CD4-positive, alpha-beta T cell treated with Interferon alpha-2 for 1 hour (primary cell): Measurements from ENCODE around the gene PSMD3.
"Not testable (repeated sequence)": the region's sequence is repeated elsewhere in the genome, so short reads cannot be mapped to it uniquely, and the experiment has no call there.

ENCODE experiments used
- DNase-seq, 2 donors: peaks; one replicate each; pipeline ENCODE4 v3.0.0-alpha.2; 2020 to 2022

Gene PSMD3

DNA sequence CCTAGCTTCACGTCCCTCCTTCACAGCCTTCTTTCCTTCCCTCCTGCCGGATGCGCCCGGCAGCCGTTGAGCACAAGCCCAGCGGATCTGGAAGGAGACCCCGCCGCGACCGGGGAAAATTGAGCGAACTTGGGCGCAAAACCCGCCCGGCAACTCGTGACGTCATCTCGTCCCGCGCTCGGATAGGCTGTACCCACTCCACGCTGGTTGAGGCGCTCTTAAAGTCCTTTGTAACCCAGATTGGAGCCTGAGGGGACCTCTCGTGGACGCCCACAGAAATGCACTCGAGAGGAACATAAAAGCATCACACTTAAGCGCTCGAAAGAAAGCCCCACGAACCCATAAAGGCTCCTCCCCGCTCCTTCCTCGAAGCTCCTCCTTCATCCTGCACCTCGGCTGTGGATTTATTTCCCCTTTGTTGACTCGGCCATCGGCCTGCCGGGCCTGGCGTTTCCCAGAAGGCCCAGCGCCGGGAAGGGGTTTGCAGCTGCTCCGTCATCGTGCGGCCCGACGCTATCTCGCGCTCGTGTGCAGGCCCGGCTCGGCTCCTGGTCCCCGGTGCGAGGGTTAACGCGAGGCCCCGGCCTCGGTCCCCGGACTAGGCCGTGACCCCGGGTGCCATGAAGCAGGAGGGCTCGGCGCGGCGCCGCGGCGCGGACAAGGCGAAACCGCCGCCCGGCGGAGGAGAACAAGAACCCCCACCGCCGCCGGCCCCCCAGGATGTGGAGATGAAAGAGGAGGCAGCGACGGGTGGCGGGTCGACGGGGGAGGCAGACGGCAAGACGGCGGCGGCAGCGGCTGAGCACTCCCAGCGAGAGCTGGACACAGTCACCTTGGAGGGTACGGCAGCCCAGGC is at the start of gene PSMD3:
Gene PSMD3, plus strand, starts transcription at position 457 of the 856 bp plus-strand sequence. Its CDS starts 164 bp downstream, at position 621.
- DNase-seq = peak; percentile 99 to 100

DNA sequence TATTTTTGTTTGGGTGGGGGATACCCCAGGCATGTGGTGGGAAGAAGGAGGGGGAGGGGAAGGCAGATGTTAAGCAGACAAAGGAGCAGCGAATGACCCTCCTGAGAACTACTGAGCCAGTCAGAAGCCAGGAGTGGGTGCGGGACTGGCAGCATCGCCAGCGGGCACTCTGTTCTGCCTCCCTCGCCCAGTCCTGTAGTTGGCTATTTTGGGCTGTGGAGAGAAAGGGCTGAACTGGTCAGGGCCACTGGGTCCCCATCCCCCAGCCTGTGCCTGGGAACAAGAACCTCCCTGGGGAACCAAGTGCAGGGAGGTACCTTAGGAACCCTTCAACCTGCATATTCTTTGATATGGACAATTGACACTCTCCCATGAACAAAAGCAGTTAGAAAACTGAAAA is 46.7 kb upstream of the PSMD3 start:
- DNase-seq = no peak

DNA sequence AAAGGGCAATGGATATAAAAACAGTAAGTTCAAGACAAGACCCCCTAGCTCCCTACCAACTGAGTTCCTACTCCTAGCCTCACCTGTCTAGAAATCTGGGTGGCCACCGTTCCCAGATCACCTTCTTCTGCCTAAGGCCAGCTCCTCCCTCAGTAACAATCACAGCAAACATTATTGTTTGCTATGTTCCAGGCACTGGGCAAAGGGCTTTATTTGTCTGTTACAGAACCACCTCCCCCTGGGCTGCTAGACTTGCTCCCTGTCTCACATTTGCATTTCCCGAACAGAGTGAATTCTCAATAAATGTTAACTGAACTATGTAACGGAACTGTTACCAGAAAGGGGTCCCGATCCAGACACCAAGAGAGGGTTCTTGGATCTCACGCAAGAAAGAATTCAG is 46.3 kb upstream of the PSMD3 start:
- DNase-seq = no peak

DNA sequence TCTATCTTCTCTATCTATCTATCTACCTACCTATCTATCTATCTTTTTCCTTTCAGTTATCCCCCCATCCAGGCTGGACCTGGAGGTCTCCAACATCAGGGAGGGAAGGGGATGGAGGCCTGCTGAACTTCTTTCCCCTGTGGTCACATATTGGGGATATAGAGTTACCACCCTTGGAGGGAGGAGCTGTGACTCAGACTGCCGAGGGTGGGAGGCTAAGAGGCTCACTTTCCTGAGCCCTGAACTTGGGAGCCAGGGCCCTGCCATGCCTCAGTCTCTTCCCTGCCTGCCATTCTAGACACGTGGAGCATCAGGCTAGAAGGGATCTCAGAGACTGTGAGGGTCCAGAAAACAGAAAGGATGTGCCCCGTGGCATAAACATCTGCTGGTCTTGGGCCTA is 44.7 kb upstream of the PSMD3 start:
- DNase-seq = no peak

DNA sequence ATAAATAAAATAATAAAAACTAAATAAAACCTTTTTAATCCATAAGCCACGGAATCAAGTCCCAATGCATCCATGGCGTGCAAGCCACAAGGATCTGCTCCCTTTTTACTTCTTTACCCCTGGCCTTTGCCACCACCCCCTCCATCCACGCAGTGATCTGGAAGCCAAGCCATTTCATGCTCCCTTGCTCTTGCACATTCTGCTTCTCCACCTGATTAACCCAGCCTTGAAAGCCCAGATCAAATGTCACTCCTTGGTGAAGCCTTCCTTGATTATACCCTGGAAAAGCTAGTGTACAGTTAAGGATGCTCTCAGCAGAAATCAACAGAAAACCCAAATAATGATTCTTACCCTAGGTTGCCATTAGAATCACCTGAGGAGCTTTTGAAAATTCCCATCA is 43.2 kb upstream of the PSMD3 start:
- no peak for DNase-seq

DNA sequence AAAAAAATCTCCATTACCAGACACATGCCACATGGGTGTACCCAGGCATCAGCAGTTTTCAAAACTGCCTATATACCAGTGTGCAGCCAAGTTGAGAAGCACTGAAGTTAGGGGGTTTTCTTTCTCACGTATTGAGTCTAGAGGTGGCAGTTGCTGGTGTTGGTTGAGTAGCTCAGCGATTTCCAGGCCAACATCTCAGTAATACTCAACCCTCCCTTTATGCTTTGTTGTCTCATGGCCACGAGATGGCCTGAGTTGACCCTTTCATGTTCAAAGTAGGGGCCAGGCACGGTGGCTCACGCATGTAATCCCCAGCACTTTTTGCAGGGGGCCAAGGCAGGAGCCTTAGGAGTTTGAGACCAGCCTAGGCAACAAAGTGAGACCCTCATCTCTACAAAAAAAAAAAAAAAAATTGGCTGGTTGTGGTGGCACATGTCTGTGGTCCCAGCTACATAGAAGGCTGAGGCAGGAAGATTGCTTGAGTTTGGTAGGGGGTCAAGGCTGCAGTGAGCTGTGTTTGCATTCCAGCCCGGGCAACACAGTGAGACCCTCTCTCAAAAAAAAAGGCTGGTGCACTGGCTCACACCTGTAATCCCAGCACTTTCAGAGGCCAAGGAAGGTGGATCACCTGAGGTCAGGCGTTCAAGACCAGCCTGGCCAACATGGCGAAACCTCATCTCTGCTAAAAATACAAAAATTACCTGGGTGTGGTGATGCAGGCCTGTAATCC is 42.3 kb upstream of the PSMD3 start:
- DNase-seq = no peak

DNA sequence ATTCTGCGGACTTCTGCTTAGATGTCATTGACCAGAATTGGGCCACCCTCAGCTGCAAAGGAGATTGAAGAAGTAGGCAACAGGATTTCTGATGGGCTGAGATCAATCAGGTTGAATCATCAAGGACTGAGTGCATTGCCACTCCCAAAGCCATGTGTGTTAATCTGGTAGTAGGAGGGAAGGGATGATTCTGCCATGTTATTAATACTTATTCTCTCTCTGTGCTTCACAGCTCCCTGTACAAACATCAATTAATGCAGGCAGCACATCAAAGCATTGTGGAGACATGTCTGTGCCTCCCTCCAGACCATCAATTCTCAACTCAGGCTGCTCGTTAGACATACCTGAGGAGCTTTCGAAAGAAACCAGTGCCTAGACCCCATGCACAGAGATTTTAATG is 41.5 kb upstream of the PSMD3 start:
- DNase-seq = no peak

DNA sequence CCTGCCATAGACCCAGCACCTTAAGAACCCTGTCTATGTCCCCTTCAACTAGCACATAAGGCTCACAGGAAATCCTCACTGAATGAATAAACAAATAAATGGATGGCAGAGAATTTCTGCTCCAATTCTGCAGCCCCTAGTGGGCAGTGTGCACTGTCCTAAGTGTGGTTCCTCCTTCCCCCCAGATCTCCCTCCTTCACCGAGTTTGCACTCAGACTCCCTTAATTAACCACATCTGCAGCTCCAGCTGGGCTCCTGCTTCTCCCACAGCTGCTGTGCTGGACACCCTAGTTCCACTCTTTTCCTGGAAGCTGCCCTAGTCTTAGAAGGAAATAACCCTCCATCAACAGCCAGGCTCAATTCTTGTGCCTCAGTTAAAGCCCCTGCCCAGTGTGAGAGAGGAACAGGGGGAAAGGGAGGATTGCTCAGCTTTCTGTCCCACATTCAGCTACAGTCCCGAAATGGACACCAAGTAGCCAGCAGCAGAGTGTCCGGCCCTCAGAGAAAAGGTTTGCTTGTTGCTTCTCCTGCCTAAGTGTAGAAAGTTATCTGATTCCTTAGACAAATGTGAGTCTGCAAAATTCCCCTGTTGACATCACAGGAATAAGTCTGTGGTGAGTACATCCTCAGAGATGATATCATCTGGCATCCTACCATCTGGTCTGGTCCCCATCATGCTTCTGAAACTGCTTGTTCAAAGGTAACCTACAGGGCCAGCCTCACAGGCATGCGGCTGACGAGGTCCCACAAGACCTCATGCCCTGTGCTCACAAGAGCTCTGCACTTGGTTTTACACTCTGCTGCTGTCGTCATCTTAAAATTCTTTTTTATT is 40.8 kb upstream of the PSMD3 start:
- peak; percentile 18 to 48 for DNase-seq

DNA sequence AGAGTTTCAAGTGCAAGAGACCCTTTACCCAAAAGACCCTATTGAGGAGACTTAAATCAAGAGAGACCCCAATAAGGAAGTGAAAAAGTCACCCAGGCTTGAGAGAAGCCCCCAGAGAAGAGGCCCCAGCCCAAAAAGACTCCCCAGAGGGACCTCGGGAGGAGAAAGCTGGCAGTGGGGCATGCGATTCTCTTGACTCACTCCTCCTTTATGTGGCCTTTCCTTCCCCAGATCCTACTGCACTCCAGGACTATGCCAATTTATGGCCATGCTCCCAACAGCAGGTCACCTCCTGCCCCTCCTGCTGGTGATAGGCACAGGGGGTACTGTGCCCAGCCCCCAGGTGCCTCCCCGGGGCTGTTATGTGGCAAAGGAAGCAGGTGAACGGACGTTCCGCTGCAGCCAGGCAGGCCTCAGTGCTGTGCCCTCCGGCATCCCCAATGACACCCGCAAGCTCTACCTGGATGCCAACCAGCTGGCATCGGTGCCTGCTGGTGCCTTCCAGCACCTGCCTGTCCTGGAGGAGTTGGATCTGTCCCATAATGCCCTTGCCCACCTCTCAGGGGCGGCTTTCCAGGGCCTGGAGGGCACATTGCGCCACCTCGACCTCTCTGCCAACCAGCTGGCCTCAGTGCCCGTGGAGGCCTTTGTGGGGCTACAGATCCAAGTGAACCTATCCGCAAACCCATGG is 36.8 kb upstream of the PSMD3 start:
- no peak for DNase-seq

DNA sequence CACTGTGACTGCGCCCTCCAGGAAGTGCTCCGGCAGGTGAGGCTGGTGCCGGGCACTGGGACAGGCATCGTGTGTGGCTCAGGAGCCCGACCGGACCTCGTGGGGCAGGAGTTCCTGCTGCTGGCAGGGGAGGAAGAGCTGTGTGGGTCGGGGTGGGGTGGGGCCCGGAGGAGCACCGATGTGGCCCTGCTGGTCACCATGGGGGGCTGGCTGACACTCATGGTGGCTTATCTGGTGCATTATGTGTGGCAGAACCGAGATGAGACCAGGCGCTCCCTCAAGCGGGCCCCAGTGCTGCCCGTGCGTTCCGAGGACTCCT is 36.3 kb upstream of the PSMD3 start:
- DNase-seq = no peak

DNA sequence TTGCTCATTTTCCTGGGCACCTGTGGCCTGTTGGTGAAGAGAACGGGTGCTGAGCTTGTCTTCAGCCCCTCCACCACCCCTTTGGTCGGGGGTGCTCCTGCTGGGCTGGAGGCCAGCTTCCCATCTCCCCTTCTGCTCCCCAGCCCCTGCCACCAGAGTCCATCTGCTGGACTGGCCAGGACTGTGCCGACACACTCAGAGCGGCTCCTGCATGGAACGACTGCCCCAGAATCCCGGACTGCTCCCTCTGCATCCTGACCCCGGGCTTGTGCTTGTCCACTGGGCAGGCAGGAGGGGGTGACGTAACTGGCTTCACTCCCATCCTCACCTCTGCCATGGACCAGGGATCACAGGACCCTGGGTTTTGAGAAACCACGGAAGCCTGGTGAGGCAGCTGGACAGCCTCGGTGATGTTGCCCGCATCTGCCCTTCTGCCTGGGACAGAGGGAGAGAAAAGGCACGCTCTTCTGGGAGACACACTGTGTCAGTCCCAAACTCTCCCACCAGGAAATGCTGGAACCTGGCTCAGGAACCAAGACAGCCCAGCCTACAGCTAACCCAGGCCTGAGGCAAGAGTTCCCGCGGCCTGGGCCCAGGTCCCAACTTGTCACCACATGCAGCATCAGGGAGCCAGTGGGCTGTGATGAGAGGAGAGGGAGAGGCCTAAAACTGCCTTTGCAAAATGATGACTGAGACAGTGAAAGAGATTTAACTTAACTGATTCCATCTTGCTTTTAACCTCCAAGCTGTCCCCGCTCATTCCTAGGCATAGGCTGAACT is 33.9 kb upstream of the PSMD3 start:
- DNase-seq = no peak

DNA sequence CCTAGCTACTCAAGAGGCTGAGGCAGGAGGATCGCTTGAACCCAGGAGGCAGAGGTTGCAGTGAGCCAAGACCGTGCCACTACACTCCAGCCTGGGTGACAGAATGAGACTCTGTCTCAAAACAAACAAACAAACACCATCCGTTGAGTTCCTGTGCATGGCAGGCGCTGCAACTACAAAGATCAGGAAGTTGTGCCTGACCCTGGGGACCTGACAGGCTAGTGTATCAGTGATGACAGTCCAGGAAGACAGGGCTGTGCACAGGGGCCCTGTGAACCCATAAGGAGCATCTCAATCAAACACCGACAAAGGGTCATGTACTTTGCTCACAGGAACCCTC is 32.1 kb upstream of the PSMD3 start:
- not testable (repeated sequence) for DNase-seq

DNA sequence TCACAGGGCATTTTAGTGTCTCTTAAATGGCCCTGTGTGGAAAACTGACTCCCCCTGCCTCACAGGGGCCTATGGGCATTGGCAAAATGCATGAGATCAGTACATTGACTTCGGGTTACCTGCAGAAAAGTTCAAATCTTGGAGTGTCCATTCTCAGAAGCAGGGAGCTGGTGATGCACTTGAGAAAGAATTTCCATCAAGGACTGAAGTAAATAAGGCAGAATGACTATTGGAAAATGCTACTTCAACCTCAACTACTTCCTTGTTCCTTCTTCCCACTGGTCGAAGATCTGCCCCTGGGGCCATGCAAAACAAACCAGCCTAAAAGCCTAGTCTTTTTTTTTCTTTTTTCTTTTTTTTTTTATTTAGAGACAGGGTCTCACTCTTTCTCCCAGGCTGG is 31.6 kb upstream of the PSMD3 start:
- DNase-seq = no peak

DNA sequence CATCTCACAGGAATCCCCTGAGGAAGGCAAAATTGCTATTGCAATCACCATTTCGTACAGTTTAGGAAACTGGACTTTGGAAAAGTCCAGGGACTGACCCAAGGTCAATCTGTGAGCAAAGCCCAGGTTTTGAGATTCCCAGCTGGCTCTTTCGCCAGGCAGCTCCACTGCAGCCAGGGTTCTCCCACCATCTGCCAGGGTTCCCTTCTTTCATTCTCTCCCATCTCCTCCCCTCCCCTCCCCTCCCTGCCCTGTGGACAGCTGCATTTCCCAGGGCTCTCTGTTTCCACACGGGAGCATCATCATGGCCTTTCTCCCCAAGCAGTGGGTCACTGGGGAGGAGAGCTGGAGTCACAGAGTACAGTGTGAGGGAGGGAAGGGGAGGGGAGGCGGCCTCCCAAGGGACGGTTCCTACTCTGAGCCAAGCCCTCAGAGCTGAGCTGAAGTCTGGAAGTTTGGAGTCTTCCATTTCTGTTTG is 29.7 kb upstream of the PSMD3 start:
- no peak for DNase-seq

DNA sequence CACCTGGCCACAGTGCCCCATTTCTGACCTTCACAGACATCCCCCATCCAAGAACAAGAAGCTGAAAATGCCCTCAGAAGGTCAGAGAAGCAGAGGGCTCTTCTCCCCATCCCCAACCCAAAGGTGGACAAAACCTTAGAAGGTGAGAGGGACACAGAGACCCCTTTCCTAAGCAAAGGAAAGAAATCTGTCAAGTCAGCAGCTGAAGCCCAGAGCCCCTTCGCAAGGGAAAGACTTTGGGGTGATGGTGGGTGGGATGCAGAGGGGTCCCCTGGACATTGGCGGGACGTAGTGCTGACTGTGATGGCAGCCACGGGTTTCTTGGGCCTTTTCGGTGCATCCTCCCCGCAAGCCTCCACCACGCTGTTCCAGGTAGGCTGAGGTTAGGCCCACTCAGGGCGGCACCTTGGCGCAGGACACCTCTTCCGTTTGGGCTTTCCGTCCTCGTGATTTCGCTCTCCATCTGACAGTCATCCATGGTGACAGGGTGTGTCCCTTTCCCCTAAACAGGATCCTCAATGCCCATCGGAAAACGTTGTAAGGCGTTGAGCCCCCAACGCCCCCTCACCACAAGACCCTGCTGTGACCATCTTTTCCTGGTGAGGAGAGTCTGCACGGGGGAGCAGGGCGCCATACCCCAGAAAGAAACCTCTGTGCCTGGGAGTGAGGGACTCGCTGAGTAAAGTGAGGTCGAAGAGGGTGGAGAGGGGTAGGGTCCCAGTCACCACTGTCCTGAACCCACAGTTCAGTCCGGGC is 28.5 kb upstream of the PSMD3 start:
- no peak for DNase-seq

DNA sequence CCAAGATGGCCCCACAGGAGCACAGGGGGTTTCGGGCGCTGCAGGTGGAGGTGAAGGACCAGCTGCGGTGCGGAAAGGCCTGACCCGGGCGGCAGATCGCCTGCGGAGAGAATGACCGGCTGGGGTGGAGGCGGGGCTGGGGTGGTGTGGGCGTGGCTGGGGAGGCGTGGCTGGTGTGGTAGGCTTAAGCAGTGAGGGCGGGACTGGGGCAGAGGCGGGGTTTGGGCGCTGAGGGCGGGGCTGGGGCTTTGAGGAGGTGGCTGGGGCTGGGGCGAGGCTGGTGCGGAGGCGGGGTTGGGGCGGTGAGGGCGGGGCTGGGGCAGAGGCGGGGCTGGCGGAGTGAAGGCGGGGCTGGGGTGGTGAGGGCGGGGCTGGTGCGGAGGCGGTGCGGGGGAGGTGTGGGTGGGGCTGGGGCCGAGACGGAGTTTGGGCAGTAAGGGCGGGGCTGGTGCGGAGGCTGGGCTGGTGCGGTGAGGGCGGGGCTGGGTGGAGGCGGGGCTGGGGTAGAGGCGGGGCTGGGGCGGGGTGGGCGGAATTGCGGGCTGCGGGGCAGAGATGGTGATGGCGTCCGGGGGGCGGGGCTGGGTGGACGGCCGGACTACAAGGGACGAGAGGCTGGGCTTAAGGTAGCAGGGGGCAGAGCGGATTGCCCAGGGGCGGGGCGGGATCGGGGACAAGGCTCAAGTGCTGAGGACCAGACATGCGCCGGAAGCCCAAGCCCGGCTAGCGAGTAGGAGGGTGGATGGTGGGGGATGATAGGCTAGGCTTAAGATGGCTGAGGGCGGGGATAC is 27.7 kb upstream of the PSMD3 start:
- DNase-seq = peak; percentile 96

DNA sequence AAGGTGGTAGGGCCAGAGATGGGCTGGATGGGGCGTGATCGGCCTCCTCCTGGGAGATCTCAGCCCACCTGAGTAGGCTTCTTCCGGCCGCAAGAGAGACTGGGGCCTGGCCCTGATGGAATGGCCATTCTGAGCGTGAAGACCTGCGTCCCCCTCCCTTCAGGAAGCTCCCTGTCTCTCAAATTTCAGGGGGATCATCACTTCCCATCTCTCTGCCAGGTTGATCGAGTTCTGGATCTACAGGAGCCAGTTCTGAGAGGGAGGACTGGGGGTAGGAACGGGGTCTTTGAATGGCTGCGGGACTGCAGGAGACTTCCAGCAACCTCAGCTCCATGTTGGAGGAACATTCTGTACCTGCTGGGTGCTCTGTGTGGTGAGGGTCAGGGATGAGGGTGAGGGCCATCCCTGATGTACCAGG is 27.1 kb upstream of the PSMD3 start:
- no peak for DNase-seq

DNA sequence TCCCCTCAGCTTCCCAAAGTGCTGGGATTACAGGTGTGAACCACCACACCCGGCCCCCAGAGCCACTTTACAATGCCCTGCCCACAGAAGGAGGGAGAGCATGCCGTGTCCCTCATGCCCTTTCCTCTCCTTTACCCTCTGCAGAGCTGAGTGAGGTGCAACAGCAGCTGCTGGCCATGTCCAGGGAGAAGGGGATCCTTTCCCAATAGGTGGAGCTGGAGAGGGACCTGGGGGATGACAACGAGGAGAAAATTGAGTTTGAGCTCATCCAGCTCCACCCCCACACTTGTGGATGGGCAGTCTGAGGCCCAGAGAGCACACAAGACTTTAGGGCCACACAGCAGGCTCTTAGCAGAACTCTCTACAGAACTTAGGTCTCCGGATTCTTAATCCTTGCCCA is 25.7 kb upstream of the PSMD3 start:
- no peak for DNase-seq

DNA sequence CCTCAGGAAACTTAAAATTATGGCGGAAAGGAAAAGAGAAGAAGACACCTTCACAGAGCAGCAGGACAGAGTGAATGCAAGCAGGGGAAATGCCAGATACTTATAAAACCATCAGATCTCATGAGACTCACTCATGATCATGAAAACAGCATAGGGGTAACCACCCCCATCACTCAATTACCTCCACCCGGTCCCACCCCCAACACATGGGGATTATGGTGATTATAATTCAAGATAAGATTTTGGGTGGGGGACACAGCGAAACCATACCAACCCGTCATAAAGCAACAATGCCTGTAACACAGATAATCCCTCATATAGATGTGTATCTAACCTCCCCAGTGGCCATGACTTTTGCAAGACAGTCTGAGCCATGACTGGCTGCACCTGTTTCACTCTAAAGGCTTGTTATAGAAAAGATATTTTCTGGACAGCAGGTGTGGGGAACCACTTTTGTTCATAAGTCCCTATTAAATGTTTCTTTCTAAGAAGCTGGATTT is 24.8 kb upstream of the PSMD3 start:
- no peak for DNase-seq

DNA sequence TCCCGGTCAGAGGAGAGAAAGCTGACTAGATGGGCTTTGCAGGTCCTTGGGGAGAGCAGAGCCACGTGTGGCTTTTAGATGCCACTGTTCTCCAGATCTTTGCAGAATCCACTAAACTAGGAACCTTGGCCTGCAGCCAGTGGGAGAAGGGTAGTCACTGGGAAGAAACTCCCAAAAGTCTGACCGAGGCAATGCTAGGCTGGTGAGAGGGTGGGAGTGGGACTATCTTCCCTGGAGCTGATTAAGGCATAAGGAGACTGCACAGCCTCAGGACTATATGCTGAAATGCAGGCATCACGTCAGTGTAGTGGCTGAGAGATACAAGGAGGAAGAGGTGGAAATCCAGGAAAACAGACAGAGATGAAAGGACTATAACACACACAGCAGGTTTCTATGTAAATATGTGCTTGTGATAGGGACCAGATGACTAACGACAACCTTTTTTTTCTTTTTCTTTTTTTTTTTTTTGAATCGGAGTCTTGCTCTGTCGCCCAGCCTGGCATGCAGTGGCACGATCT is 20.0 kb upstream of the PSMD3 start:
- no peak for DNase-seq
